Activated CD4-positive, alpha-beta T cell treated with anti-CD3 and anti-CD28 coated beads for 24 hours (primary cell): ENCODE data around the gene PIK3AP1.
"Not testable (repeated sequence)": the region's sequence is repeated elsewhere in the genome, so short reads cannot be mapped to it uniquely, and the experiment has no call there.

Experiments used
- DNase-seq, 2 donors: peaks; one replicate each; pipeline ENCODE4 v3.0.0-alpha.2; 2020; ENCODE audit warnings: low read depth in 2 of 2

Gene PIK3AP1

GRCh38 chr10:96720422-96721206, at the start of gene PIK3AP1:
PIK3AP1 (minus strand) TSS chr10:96720514; CDS start chr10:96720394, 120 bp downstream.
- peak in 1 of 2 donors; percentile 16 for DNase-seq

DNA sequence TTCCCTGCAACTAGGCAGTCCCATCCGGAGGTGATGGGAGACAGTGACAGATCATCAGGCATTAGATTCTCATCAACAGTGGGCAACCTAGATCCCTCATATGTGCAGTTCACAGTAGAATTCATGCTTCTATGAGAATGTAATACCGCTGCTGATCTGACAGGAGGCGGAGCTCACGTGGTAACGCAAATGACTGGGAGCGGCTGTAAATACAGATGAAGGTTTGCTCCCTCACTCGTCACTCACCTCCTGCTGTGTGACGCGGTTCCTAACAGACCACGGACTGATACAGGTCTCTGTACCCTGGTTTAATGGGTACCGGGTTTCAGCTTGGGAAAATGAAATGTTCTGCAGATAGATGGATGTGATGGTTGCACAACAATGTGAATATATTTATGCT, 47.8 kb upstream of the PIK3AP1 start:
- DNase-seq: no peak

DNA sequence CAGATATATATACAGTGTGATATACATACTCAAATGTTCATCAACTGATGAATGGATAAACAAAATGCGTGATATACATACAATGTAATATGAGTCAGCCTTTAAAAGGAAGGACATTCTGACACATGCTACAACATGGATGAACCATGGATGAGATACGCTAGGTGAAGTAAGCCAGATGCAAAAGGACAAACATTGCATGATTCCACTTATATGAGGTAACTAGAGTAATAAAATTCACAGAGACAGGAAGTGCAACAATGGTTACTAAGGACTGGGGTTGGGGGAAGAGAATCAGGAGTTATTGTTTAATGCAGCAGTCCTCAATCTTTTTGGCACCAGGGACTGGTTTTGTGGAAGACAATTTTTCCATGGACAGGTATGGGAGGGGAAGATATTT, 47.3 kb upstream of the PIK3AP1 start:
- no peak for DNase-seq

DNA sequence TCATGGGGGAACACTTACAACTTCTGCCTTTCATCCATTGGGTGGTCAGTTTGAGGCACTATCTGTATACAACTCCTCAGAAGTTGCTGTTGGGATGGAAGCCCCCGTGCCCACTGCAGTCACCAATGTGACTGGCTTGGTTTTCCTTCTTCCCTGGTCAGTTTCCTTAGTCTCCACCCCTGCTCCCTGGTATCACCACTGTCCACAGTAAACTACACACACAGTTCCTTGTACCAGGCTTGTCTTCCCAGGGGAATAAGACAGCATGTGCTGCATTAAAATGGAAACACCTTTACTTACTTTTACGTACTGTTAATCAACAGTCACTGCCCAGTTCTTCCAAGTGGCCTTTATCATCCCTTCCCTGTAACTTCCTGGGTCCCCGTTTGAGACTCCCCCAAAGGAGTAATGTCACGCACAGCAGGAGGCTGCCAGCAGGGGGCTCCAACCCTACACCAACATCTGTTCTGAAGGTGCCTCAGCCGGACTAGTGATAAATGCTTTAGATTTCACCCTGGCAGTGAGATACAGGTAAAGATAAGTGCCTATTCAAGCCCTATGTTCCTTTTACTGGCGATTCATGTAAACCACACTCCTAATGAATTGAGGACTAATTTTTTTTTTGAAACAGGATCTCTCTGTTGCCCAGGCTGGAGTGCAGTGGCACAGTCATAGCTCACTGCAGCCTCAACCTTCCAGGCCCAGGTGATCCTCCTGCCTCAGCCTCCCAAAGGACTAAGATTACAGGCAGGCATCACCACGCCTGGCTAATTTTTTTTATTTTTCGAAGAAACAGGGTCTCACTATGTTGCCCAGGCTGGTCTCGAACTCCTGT, 45.3 kb upstream of the PIK3AP1 start:
- peak; percentile 61 to 70 for DNase-seq

DNA sequence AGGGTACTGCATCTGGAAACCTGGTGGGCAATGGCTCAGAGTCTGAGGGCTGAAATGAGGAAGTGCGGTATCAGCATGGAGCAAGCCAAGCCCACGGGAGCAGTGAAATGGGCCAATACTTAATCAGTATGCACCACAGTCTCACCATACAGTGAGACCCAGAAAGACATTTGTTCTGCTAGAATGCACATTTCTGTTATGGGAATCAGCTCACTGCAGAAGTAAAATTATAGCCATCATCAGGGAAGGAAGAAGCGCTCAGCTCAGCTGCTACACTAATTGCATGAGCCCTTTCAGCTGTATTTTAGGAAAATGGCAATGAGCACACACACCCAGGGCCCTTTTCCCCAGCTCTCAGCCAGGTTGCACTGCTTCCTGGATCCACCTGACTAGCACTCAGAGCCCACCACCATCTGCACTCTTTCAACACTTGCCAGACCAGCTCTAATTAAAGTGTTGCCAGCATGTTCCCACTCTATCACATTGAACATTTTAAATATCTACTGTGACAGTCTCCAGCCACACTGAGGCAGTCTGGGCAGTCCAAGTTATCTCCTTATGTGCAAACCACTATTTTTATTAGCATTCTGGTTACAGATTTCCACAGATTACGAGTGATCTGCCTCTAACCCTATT, 44.2 kb upstream of the PIK3AP1 start:
- DNase-seq: no peak

DNA sequence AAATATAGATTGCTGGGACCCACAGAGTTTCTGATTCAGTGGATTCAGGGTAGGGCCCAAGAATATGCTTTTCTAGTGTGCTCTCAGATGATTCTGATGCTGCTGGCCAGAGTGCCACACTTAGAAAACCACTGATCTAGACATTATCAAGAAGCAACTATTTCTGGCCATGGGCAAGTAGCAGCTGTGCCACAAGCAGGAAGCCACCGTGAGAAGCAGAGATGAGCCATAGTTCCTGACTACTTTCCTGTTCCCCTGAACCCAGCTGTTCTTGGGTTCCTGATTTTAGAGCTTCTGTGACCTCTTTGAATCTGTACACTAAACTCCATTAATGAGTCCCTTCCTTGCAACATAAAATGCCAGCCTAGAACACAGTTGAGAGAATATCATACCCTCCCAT, 38.1 kb upstream of the PIK3AP1 start:
- no peak for DNase-seq

DNA sequence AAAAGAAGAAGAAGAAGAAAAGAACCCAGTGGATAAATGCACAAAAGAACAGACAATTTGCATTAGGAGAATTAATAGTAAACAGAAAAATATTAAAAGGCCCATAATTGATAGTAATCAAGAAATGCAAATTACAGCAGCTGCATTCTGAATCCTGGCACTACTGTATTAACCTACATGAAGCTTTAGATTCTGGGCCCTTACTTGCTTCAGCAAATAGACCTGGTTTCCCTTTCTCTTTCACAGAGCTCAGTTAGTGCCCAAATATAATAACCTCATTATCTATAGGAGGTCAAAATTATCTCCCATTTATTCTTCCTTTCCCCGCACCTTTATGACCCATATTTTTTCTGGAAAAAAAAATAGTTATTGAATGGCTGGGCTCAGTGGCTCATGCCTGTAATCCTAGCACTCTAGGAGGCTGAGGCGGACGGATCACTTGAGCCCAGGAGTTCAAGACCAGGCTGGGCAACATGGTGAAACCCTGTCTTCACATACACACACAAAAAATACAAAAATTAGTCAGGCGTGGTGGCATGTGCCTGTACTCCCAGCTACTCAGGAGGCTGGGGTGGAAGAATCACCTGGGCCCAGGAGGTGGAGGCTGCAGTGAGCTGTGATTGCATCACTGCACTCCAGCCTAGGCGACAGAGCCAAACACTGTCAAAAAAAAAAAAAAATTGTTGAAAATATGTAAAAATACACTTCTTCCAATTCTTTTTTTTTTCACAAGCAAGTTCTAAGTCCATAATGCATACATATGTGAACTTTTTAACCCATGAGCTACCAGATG, 36.0 kb upstream of the PIK3AP1 start:
- no peak for DNase-seq

DNA sequence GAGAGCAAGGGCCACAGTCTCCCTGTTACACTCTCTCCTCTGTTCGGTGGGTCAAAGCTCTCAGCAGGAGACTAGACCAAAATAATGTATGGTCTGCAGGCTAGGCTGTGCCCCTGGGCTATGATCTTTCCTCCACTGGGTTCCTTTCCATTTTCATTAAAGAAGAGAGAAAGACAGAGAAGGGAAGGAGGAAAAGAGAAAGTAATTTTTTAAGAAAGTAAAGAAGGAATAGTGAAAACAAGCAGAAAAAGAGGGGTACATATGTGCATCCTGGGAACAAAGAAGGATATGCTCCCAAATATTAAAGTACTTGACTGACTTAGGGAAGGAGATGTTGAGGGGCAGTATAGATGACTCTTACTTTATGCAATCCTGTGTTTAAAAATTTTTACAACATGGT, 33.6 kb upstream of the PIK3AP1 start:
- no peak for DNase-seq

DNA sequence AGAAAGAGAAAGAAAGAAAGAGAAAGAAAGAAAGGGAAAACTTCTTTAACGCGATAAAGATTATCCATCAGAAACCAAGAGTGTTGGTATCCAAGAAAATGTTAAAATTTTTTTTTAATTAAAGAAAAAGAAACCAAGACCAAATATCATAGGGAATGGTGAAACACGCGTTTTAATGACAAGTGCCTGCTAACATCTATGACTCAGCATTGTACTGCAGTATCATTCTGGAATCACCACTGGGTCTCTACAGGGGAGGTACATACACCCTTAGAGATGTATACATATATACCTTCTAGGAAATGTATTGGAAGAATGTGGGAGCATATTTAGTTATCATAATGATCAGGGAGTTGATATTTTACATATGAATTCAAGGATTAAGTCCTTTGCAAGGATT, 32.1 kb upstream of the PIK3AP1 start:
- DNase-seq: no peak

- DNase-seq: not testable (repeated sequence)
Observed at GRCh38 chr10:96750316-96750715, 30.0 kb upstream of the PIK3AP1 start.

DNA sequence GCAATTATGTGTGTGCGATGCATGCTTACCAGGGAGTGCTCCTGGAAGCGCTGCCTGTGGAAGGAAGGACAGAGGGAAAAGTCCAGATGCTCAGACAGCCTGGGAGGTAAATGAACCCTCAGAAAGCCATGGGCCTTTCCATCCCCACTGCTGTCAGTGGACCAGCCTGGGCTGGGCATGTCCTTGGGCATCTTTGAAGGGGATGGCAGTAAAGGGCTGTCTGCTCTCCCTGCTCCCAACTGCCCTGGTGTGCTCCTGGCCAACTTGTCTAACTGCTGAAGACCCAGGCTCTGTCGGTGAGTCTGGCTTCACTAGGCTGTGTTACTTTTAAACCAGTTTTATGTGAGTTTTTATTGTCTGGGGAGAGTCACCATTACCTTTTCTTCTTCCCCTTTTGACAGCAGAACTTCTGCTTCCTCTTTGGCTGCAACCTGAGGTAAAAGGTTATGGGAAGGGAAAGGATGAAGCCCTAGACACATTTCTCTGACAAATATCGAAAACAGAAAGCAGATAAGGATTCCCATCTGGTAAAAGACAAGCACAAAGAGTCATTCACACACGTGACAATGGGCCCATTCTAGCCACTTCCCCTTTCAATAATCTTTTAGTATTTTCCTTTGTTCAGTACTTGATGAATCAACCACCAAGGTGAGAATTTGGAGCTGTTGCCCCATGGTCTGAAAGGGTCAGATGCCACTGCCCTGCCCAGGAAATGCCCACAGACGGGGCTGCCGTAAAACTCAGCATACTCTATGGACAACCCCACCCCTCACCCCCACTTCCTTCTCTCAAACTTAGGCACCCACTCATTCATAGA, 27.6 kb upstream of the PIK3AP1 start:
- no peak for DNase-seq

DNA sequence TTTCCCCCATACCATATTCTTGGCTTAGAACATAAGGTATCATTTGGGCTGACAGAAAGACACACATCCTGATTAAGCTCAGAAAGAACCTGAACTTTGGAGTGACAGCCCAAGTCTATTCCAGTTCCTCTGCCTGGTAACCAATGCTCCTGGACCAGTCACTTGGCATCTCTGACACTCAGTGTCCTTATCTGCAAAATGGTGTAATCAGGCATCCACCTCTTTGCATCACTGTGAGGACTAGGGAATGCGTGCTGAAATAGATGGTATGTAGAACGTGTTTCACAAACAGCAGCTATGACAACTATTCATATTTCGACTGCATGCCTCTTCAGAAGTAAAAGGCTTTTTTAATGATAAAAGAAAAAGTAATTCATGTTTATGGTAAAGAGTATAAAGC, 26.2 kb upstream of the PIK3AP1 start:
- no peak for DNase-seq

- DNase-seq: no peak
Observed at GRCh38 chr10:96745950-96746349, 25.6 kb upstream of the PIK3AP1 start.

DNA sequence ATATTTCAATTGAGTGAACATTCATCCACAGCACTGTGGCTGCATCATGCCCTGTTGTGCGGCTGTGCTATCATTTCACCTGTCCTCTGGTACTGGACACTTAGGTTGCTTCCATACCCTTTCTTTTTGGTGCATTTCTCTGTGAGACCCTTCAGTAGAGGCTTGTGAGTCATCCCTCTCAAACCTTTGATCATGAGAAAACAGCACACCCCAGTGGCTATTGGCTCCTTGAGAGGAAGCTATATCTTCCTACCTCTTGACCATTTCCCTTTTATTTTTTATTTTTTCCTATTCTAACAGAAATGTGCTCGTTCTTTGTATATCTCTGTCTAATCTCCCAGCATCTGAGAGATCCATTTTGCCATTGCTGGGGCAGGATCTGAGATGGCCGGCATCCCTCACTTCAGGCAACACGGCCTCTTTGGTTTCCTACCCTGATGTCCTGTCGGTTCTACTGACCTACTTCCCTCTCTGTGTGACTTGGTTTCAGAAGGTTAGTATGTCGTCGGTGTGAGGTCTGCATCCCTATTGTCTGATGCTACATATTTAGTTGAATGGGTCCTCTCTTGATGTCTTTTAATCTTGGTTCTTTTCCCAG, 23.8 kb upstream of the PIK3AP1 start:
- no peak for DNase-seq

DNA sequence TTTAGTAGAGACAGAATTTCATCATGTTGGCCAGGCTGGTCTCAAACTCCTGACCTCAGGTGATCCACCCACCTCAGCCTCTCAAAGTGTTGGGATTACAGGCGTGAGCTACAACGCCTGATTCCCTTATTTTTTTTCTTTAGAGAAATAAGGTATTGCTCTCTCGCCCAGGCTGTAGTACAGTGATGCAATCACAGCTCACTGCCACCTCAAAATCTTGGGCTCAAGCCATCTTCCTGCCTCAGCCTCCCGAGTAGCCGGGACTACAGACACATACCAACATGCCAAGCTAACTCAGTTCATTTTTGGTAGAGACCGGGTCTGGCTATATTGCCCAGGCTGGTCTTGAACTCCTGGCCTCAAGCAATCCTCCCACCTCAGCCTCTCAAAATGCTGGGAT, 21.2 kb upstream of the PIK3AP1 start:
- not testable (repeated sequence) for DNase-seq

DNA sequence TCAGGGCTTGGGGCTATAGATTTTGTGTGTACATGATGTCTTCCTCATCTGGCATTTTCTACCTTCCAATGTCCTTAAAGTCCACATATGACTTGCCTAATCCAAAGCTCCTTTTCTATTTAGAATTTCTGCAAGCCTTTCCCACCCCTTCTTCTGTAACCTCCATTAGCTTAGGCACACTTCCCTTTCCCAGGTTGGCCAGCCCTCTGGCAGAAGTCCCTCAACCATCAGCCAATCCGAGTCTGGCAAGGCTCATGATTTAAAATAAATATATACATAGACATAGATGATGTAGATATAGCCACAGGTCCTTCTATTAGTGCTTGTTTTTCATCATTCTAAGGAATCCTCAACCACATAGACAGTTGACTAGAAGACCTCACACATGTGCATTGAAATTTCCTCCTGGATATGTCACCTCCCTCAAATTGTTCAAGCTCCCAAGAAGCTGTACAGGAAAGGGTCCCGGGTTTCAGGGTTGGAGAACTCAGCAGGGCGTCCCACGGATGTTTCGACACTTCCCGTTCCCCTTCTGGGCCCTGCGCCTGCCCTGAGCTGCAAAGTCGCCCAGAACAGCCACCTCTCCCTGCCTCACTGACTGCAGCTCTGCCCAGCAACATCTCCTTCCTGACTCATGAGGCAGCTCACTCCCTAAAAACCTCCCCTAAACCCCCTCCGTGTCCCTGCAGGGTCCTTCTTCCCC, 20.4 kb upstream of the PIK3AP1 start:
- no peak for DNase-seq

DNA sequence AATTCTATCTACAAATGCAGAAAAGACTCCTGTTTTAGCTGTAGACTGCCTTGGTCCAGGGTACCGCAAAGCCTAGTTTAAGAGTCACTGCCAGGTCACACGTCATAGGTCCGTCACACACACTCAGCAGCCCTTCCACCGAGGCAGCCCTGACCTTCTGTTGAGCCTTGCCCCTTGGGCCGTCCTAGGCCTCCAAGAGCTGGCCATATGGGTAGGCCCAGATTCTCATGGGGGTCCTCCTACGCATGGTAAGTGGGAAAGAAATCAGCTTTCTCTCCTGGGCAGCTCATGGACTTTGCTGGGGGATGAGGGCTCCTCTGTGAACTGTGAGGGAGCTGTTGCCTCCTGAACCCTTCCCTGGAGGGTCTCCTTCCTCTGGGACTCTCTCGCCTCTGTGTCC, 19.8 kb upstream of the PIK3AP1 start:
- DNase-seq: no peak

DNA sequence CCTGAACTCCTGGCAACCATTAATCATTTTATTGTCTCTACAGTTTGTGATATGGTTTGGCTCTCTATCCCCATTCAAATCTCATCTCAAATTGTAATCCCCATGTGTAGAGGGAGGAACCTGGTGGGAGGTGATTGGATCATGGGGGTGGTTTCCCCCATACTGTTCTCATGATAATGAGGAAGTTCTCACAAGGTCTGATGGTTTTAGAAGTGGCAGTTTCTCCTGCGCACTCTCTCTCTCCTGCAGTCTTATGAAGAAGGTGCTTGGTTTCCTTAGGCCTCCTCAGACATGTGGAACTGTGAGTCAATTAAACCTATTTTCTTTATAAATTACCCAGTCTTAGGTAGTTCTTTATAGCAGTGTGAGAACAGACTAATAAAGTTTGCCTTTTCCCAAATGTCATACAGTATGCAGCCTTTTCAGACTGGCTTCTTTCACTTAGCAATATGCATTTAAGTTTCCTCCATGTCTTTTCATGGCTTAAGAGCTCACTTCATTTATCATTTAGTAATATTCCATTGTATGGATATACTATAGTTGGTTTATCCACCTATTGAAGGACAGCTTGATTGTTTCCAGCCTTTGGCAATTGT, 17.1 kb upstream of the PIK3AP1 start:
- DNase-seq: not testable (repeated sequence)

DNA sequence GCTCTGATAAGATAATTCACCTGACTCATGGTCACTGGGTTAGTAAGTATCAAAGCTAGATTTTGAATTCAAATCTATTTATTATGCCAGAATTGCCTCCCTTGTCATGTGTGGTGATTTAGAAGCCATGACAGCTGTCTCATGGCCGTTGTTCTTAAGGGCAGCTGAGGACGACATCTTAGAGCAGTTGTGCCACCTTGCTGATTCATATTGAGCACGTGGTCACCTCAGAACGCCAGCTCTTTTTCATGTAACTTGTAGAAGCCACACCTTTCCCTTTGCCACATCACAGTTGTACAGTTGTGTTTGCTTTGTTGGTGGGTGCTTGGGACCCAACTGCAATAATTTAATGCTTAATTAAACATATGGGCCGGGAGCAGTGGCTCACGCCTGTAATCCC, 4.3 kb upstream of the PIK3AP1 start:
- DNase-seq: no peak

DNA sequence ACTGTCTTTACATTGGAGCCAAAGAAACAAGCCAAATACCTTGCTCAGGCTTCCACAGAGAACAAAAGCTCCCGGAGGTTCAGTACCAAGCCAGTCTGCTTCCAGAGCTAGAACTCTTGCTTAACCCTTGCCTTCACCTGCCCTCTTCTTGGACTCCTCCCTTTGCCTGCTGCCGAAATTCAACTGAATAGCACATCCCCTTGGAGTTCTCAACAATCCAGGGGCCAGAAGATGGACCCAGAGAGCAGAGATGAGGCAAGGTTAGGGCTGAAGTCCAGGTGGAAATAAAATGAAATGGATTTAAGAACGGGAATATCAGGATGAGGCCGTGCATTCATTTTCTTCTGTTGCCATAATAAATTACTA, 876 bp upstream of the PIK3AP1 start:
- DNase-seq: no peak
